K562 (cell line): ENCODE results near the gene DLGAP3.

ENCODE experiments used
- ARID2 ChIP-seq: fragments of 450-650 bp; IDR thresholded peaks from 2 replicates; pipeline ENCODE4 v1.6.1; 2017; ENCODE audit warnings: antibody characterized with exemption, mild to moderate bottlenecking
- ELF1 ChIP-seq: fragments of 200-800 bp; sonication (Bioruptor generic); IDR thresholded peaks from 2 replicates; pipeline ENCODE4 v1.6.1; 2016; ENCODE audit warnings: missing genetic modification characterization, missing compliant biosample characterization
- SIX5 ChIP-seq, 2 experiments: IDR thresholded peaks; 2 replicates each; pipeline ENCODE4 v1.6.1; 2011; ENCODE audit warnings: low read length in 2 of 2, borderline replicate concordance in 1 of 2, low read depth in 1 of 2, mild to moderate bottlenecking in 1 of 2, moderate library complexity in 1 of 2; ENCODE audit not compliant: insufficient read depth in 1 of 2

DNA sequence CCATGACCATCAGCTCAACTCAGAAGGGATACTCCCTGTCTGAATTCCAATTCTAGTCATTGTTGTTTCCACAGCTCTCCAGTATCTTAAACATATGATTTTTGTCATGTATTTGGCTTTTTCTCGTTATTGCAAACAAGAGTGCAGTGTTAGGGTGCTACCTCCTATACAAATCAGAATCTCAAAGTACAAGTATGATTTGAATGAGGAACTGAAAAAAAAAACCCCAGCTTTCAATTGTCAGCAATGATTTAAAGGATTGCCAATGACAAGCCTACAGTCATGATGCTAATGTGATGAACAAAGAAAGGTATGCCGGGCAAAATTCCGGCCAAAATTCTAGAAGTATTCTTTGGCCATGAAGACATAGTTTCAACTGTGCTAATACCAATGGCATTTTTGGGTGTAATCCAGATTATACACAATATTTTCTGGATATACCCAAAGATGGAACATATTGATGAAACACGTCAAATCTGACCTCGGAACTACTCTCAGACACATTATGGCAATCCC lies 40.8 kb upstream of the DLGAP3 start:
- TF ChIP-seq ARID2 (no peak), SIX5 (IDR thresholded peaks at IDR 0.05; ENCODE audit: borderline replicate concordance in 1 of 2, insufficient read depth in 1 of 2, low read depth in 1 of 2, low read length in 2 of 2) (no peak), ELF1 (no peak)
